Hindlimb muscle (tissue), 1 donor: Measurements from ENCODE around the gene ARHGEF3. TPM values are rescaled to one million over a fixed set of nuclear protein-coding genes. Genes with fewer than 3 reads are reported as not detected.
A peak's percentile ranks its signal among the peaks of the same experiment; 100 is the strongest.
"Not testable (repeated sequence)": the region's sequence is repeated elsewhere in the genome, so short reads cannot be mapped to it uniquely, and the experiment has no call there.

Experiments
- DNase-seq: peaks from one replicate; pipeline ENCODE4 v3.0.0-alpha.2; 2013
- polyA plus RNA-seq: library from polyadenylated mRNA; unstranded; fragments of 120-200 nt; gene quantifications from one replicate; pipeline ENCODE4 v1.2.1, GENCODE V29; 2013; ENCODE audit not compliant: insufficient read length

ARHGEF3 gene
- polyA plus RNA-seq, 1 donor, result 28.3 TPM

DNA sequence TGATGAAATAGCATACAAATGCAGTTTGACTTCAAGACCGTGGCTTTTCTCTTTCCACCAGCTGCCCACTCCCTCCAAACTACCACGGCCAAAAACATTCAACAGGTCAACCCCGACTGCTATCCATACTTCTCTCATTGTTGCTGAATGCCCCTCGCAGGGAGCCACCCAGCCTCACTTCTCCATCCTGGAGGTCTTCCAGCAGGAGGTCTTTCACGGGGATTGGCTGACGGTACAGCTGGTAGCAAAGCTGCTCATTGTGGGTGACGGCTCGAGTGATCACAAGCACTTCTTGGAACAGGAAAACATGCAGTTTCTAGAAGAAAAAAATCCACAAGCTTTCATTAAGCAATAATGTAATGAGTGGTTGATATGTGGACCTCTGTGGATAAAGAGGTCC lies 69.6 kb downstream of the ARHGEF3 start:
- DNase-seq, result no peak

DNA sequence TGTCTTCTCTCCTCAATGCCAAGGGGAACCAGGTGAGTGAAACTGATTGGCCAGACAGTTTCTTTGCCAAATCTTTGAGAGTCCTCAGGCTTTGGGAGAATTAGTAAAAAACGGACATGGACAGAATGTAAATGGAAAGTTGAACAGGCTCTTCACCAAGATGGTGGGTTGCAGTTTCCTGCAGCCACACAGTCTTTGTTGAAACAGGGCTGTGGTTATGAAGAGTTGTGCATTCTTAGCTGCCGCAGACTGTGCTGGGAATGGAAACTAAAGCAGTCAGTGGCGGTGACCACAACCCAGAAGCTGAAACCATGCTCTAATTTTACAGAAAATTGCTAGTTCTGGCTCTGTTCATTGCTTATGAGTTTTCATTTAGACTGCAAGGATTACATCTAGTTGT lies 76.6 kb downstream of the ARHGEF3 start:
- no peak for DNase-seq

DNA sequence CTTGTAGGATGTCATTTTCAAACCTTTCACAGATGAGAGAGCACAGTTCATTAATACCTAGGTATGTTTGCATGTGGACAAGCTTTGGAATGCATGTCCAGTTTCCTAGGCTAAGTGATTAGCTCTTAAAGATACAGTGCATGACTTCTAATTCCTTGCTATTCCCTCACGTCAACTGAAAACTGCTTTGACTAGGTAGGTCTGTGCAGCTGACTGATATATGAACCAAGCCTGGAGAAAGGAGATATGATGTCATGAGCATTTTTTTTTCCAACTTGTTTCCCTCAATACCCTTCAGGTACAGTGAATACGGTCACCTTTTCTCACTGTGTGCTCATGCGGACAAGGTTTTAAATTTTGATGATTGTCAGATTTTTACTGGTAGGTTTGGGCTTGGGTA lies 77.1 kb downstream of the ARHGEF3 start:
- DNase-seq, result no peak

DNA sequence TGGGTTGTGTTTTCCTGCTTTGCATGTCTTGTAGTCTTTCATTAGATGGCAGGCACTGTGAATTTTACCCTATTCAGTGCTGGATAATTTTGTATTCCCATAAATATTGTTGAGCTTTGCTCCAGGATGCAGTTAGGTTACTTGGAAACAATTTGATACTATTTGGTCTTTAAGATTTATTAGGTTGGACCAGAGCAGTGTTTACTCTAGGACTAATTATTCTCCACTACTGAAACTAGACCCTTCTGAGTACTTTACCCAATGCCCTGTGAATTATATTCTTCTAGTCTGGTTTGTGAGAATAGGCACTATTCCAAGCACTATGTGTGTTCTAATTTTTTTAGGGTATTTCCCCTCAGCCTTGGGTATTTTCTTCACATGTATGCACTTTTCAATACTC lies 80.9 kb downstream of the ARHGEF3 start:
- DNase-seq, result no peak

DNA sequence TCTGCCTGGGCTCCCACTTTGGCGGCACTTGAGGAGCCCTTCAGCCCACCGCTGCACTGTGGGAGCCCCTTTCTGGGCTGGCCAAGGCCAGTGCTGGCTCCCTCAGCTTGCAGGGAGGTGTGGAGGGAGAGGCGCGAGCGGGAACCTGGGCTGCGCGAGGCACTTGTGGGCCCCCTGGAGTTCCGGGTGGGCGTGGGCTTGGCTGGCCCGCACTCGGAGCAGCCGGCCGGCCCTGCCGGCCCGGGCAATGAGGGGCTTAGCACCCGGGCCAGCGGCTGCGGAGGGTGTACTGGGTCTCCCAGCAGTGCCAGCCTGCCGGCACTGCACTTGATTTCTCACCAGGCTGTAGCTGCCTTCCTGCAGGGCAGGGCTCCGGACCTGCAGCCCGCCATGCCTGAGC lies 82.9 kb downstream of the ARHGEF3 start:
- DNase-seq, result not testable (repeated sequence)

DNA sequence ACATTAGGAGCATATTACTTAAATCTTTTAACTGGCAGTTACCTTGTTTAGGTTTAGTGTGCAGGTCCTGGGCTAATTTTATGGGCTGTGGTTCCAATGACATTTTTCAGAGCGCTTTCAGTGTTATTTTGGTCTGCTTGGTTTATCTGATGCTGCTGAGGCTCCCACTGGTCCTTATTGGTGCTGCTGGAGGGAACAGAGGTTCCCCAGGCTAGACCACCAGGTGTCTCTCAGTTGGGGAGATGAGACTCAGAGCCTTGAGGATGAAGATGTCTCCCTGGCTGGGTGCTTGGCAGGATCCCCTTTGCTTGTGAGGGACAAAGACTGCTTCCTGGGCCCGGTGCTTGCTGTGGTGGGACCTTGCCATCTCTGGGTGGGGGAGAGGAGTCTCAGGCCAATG lies 90.4 kb downstream of the ARHGEF3 start:
- no peak for DNase-seq

DNA sequence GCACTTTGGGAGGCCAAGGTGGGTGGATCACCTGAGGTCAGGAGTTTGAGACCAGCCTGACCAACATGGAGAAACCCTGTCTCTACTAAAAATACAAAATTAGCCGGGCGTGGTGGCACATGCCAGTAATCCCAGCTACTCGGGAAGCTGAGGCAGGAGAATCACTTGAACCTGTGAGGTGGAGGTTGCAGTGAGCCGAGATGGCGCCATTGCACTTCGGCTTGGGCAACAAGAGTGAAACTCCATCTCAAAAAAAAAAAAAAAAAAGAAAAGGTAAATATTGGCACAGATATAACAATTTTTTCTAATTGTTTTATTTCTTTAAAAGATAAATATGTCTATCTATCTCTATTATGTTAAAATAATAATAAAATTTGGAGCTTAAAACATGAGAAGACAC lies 94.3 kb downstream of the ARHGEF3 start:
- DNase-seq, result not testable (repeated sequence)

DNA sequence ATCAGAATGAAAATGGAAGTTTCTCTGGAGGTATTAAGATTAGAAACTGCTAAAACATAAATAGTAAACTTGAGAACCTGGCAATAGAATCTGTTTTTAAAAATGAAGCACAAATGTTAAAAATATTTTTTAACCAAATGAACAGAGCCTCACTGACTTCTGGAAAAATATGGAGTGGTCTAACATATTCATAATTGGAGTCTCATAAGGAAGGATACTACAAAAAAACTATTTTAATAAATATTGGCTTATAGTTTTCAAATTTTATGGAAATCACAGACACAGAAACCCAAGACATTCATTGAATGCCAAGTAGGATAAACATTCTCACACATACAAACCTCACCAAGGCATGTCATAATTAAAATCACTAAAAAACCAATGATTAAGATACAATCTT lies 95.1 kb downstream of the ARHGEF3 start:
- no peak for DNase-seq

DNA sequence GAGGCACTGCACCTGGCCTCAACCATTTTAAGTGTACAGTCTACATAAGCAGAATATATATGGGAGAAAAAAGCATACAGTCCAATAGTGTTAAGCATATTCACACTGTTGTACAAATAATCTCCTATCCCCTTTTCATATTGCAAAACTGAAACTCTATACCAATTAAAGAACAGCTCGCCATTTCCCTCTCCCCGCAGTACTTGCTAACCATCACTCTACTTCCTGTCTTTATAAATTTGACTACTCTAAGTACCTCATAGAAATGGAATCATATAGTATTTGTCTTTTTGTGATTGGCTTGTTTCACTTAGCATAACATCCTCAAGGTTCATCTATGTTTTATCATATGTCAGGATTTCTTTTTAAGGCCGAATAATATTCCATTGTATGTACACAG lies 97.0 kb downstream of the ARHGEF3 start:
- DNase-seq, result no peak

DNA sequence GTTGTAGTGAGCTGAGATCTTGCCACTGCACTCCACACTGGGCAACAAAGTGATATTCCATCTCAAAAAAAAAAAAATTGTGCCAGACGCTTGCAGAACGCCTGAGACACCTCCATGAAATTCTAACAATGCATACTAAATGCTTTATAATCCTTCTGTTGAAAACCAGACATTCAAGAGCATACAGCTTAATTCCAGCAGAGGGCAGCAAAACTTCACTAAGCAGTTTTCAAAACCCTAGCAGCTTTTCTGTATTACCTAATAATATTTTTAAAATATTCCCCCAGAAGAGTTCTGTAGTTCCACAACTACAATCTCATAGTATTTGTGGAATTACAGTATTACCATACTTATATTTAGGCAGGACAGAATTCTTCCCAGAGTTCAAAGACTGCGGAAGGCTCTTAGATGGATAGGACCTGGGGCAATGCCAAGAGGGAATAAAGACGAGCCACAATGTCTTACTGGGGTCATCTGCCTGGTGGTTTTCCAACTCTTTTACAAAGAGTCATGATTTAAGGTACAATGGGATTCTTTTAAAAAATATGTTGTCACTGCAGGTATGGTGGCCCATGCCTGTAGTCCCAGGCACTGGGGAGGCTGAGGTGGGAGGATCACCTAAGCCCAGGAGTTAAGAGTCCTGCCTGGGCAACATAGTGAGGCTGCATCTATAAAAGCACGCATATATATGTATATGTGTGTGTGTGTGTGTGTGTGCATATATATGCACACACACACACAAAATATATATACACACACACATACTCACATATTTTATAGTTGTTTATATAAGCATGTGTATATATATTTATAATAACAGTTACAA lies 99.0 kb downstream of the ARHGEF3 start:
- DNase-seq, result peak; percentile 74

DNA sequence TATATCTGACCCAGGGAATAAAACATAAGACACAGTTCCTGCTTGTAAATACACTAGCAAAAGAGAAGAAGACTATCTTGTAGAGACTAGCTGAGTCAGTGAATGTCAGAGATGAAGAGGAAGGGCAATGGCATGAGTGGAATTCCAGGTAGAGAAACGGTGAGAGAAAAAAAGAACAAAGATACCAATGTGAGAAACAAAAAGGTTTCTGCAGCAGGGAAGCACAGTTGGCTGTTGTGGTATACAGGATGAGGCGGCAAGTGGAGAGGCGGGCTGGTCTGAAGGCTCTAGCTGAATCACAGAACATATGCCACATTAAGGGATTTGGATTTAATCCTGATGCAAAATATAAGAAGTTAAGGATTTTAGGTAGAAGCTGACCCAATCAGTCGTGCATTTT lies 101.6 kb downstream of the ARHGEF3 start:
- DNase-seq, result no peak

DNA sequence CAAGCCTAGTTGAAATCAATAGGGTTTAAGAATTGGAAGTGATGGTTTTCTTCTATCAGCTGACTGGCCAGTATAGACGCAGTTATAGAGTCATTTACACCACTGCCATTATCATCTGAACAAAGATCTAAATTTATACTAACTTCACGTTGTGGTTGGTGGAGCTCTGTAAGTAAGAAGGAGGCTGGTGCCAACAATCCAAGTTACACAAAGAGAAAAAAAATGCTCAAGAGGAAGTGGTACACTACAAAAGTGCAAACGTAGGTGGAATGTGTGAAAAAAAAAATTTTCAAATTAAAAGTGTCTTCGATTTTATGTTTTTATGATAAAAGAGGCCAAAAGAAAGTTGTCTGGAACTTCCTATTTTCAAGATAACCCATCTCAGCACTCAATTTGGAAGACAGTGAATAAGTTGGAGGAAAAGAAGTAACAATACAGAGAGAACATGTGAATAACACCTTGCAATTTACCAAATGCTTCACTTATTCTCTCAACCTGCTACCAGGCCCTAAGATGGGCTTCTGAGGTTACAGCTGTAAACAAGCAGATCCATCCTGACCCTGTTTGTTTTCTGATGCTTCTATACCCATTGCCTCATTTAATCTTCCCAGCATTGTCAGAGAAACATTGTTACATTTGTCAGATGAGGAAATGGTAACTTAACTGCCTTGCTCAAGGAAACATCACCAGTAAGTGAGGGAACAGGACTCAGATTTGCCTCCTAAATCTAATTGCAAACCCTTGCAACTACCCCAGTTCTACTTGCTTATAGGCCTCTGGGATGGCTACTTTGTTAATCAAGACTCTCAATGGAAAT lies 106.7 kb downstream of the ARHGEF3 start:
- DNase-seq, result no peak

DNA sequence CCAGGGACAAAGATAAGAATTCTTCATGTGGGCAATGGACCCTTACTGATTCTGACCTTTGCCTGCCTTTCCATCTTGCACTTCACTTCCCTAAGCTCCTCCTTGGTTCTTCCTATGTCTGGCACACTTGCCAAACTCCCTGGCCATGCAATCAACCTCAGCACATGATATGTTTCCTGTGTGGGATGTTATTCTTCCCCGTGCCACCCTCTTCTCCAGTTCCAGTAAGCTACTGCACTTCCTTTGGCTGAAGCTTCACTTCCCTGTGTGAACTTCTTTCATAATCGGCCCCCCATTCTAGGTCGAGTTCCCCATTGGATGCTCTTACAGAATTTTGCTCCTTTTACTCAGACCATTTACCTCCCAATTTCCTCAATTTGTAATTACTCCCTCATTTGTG lies 108.0 kb downstream of the ARHGEF3 start:
- DNase-seq, result no peak

DNA sequence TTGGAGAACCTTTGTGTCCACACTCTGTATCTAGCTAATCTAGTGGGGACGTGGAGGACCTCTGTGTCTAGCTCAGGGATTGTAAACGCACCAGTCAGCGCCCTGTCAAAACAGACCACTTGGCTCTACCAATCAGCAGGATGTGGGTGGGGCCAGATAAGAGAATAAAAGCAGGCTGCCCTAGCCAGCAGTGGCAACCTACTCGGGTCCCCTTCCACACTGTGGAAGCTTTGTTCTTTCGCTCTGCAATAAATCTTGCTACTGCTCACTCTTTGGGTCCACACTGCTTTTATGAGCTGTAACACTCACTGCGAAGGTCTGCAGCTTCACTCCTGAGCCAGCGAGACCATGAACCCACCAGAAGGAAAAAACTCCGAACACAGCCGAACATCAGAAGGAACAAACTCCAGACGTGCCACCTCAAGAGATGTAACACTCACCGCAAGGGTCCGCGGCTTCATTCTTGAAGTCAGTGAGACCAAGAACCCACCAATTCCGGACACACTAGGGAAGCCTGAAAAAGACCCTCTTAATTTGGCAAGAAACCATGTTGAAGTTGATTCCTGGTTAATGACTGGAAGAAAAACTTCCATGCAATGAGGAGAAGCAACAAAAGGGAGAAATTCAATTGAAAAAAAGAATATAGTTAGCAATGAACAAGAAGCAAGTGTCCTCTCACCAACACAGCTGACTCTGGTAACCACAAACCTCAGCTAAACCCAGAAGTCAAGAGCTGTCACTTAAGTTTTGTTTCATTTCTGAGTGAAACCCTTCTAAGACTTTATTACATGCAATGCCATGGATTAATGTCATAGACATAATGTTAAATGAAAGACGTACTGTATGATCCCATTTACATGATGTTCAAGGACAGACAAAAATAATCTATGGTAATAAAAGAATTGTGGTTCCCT lies 109.0 kb downstream of the ARHGEF3 start:
- DNase-seq, result not testable (repeated sequence)

DNA sequence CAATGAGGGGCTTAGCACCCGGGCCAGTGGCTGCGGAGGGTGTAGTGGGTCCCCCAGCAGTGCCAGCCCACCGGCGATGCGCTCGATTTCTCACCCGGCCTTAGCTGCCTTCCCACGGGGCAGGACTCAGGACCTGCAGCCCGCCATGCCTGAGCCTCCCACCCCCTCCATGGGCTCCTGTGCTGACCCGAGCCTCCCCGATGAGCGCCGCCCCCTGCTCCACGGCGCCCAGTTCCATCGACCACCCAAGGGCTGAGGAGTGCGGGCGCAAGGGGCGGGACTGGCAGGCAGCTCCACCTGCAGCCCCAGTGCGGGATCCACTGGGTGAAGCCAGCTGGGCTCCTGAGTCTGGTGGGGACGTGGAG lies 109.8 kb downstream of the ARHGEF3 start:
- not testable (repeated sequence) for DNase-seq

DNA sequence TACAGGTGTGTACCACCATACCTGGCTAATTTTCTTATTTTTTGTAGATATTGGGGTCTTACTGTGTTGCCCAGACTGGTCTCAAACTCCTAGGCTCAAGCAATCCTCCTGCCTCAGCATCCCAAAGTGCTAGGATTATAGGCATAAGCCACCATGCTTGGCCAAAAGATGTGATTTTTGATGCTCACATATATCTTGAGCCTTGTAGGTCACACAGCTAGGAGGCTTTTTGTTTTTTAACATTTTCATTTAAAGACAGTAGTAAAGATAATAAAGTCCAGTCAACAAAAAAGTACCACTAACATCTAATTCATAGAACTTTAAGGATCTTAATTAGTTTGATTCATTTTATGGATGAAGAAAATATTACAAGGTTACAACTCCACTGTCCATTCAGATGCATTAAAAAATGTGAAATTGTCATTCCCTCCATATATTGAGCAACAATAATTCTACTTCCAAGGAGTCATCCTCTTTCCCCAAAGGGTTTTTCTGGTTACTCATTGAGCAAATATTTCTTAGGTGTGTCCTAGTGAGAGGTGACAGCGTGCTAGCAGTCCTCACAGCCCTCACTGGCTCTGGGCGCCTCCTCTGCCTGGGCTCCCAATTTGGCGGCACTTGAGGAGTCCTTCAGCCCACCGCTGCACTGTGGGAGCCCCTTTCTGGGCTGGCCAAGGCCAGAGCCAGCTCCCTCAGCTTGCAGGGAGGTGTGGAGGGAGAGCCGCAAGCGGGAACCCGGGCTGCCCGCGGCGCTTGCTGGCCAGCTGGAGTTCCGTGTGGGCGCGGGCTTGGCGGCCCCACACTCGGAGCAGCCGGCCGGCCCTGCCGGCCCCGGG lies 110.4 kb downstream of the ARHGEF3 start:
- DNase-seq, result no peak

DNA sequence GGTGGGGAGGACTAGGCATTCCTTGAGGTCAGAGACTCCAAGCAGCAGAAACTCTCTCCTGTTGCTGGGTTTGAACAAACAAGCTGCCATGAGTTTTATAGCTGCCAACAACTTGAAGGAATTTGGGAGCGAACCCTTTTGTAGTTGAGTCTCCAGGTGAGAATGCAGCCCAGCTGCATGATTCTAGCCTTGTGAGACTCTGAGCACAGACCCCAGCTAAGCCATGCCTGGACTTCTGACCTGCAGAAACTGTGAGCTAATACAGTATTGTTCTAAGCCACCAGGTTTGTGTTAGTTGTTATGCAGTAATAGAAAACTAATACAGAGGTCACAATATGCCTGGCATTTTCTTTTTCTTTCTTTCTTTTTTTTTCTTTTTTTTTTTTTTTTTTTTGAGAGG lies 112.4 kb downstream of the ARHGEF3 start:
- no peak for DNase-seq

DNA sequence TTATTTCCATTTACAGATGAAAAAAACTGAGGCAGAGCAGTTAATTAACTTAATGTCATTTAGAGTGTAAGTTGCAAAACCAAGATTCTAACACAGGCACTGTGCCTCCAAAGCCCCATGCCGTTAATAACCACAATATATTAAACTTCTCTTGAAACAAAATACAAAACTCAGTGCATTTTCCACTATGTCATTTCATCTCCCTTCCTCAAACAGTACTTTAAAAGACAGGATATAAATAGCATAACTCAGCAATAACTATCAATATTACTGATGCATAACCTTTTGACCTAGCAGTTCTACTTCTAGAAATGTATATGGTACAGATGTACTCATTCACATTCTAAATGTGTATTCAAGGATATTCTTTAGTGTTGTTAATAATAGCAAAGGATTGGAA lies 113.6 kb downstream of the ARHGEF3 start:
- DNase-seq, result no peak

DNA sequence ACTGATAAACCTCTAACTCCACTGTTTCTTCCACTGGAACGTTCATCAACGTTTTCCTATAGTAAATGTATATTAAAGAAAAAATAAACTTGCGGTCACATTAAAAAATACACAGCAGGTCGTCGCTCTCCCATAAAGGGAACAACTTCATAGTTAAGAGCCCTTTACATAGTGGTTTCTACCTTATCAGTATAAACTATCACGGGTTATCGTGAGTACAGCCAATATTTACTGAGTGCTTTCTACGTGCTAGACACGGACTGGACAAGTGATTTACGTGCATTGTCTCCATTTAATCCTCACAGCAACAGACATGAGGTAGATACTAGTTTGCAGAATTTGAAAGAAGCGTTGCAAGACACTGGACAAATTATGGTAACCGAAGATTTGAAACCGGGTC lies 117.7 kb downstream of the ARHGEF3 start:
- no peak for DNase-seq

DNA sequence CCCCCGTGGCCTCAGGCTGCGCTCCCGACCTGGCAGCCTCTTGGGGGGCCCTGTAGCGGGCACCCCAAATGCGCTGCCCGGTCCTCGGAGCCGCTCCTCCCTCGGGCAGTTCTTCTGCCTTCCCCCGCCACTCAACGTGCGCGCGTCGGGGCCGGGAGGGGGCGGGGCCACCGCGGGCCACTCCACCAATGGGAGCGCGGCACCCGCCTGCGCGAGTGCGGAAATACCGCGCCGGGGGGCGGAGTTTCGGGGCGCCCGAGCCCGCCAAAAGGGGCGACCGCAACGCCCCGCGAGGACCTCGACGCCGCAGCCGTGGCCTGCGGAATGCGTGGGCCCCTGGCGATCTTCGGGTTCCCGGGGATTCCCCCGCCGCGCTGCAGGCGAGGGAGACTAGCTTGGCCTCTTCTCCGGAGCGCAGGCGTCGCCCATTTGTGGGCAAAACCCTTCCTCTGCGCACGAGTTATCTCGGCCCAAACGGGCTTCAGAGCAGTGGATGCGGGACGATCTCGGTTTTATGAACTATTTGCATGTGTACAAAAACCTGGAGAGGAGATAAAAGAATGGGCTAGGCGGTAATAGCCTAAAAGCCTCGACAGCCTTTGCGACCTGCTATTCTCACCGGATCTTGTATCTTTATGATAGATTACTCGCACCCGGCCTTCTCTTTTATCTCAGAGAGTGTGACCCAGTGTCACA lies 118.5 kb downstream of the ARHGEF3 start, which contains the start of gene TASOR:
TASOR (minus strand) TSS at position 144 of the 696 bp plus-strand sequence. CDS start 259 bp downstream, outside the sequence.
- DNase-seq, result peak; percentile 84

DNA sequence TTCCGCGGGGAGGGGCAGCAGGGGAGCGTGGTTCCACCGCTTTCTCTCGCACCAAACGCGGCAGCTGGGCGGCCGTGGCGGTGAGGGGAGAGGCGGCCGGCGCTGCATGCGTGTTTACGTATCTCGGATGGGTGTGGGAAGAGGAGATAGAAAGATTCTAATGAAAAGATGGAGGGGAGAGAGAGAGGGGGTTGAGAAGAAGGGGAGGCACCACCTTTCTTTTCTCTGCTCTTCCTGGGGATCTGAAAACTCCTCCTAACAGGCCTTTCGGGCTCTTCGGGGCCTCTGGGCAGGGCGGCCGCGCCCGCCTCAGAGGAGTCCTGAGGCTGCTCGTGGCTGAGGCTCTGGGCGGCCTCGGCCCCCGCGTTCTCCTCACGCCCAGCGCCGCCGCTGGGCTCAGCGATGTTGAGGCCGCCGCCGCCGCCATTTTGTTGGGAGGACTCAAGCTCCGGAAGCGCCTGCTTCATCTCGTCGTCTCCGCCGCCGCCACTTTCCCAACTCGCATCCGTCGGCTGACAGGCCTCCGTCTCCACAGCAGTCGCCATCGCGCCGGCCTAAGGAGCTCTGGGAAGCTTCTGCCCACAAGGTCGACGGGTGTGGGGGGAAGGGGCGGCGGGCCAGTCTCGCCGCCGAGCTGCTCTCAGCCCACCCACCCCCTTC lies 119.2 kb downstream of the ARHGEF3 start:
- peak; percentile 77 for DNase-seq
